GM18909 (cell line): ENCODE data around the gene FBXW8.
A peak's percentile ranks its signal among the peaks of the same experiment; 100 is the strongest.

ENCODE experiments used
- ATAC-seq: cut with Tn5 transposase; IDR thresholded peaks from one replicate; pipeline ENCODE4 v1.9.1; 2021; ENCODE audit warnings: mild to moderate bottlenecking; ENCODE audit not compliant: unreplicated experiment, poor library complexity

The FBXW8 gene, protein sequence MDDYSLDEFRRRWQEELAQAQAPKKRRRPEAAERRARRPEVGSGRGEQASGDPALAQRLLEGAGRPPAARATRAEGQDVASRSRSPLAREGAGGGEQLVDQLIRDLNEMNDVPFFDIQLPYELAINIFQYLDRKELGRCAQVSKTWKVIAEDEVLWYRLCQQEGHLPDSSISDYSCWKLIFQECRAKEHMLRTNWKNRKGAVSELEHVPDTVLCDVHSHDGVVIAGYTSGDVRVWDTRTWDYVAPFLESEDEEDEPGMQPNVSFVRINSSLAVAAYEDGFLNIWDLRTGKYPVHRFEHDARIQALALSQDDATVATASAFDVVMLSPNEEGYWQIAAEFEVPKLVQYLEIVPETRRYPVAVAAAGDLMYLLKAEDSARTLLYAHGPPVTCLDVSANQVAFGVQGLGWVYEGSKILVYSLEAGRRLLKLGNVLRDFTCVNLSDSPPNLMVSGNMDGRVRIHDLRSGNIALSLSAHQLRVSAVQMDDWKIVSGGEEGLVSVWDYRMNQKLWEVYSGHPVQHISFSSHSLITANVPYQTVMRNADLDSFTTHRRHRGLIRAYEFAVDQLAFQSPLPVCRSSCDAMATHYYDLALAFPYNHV

DNA sequence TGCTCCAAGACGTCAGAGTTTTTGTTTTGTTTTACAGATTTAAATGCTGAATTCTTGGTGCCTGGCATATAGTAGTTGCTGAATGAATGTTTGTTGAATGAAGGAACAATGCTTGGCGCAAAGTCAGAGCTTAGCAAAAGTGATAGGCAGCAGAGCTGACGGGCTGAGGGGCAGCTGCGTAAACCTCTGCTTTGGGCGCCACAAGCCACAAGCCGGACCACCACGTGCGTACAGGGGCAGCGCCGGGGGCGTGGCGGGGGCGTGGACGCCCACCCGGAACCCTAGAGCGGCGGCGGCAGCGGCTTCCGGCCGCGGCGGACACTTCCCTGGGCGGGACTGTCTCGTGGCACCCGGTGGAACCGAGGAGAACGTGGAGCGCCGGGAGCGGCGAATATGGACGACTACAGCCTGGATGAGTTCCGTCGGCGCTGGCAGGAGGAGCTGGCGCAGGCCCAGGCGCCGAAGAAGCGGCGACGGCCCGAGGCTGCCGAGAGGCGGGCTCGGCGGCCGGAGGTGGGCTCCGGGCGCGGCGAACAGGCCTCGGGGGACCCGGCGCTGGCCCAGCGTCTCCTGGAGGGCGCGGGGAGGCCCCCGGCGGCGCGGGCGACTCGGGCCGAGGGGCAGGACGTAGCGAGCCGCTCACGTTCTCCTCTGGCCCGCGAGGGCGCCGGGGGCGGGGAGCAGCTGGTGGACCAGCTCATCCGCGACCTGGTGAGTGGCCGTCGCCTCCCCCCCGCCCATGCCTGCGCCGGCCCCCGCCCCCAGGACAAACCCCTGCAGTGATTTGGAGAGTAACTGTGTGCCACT lies at the start of gene FBXW8:
TSS of gene FBXW8 (plus strand) at position 306 of the 807 bp plus-strand sequence. CDS start at position 394, 88 bp downstream.
- peak; percentile 92 for ATAC-seq

DNA sequence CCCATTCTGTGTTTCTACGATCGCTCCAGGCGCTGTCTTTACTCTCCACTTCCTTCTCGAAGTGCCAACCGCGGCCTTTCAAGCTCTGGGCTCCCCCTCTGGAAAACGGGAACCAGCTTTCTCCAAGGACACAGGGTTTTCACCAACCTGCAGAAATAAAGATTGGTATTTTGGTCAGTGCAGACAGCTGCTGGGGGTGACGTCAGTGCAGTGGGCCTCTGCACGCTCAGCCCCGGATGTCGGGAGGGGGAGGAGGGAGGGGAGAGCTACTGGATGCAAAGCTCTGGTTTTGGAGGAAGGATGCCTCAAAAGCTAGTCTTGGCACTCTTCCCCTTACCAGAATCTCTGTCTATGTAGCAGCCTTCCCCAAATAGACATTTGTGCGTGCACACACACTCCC lies 49.4 kb upstream of the FBXW8 start:
- peak; percentile 82 for ATAC-seq

DNA sequence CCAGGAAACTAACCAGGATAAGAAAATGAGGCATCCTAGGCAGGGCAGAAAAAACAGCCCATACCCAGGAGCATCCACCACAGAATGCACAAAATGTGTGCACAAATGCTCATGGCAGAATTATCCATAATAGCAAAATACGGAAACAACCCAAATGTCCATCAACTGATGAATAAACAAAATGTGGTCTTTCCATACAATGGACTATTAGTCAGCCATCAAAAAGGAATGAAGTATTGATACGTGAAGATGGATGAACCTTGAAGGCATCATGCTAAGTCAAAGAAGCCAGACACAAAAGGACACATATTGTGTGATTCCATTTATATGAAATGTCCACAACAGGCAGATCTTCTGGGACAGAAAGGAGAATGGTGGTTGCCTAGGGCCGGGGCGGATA lies 48.6 kb upstream of the FBXW8 start:
- no peak for ATAC-seq

DNA sequence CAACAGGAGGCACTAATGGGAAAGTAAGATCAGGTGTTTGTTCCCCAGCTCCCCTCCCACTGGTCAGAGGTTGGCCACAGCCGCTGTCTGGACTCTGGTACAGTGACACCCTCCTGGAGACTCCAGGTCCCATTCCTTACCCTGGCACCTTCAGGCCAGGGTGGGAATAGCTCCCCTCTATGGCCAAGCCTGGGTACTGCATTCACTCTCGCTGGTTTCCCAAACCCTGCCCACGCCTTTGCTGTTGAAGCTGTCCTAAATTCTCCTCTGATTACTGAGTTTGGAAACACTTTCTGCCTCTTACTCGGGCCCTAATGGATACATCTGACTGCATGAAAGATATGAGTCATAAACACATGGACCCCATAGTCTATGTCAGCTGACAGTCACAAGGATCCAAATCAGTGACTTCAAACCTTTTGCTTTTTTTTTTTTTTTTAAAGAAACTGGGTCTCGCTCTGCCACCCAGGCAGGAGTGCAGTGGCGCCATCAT lies 47.4 kb upstream of the FBXW8 start:
- no peak for ATAC-seq

DNA sequence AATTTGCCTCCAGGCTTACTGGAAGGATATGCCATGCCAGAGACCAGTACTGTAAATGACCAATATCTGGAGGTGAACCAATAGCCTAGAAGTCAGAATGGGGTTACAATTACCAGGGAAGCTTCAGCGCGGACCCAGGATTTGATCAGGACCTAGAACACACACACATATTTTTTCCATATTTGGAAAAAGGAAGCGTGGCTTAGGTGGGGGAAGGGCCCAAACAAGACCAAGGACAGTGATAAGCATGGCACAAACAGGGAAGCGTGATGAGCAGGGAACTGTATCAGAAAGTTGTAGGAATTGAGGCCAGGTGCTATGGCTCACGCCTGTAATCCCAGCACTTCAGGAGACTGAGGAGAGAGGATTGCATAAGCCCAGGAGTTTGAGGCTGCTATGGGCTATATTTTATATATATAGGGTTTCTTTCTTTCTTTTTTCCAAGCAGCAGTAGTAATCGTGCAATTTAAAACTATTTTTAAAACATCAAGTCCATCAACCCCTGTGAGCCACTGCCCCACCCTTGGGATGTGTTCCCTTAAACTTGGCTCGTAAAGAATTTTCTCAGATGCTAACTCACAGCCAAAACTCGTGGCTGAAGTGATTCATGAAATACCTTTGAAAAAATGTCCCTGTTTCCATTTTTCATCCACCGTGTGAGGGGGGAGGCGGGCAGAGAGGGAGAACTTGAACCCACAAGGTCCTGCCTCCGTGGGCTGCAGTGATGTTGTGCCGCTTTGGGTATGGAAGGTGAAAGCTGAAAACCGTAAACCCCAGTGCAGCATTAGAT lies 46.2 kb upstream of the FBXW8 start:
- ATAC-seq, result no peak

- ATAC-seq, result no peak
These were observed 43.2 kb upstream of the FBXW8 start for GRCh38 chr12:116867523-116867922.

DNA sequence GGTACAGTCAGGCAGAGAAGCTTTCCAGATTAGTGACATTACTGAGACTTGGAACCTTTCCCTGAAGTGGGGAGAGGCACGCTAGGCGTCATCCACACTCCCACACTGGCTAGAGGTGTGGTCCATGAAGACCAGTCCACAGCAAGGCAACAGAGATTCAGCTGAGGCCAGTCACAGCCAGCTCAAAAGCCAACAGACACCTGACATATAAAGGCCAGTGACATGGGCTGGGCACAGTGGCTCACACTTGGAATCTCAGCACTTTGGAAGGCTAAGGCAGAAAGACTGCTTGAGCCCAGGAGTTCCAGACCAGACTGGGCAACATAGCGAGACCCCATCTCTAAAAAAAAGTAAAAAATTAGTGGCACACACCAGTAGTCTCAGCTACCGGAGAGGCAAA lies 40.4 kb upstream of the FBXW8 start:
- no peak for ATAC-seq

GRCh38 chr12:116874324-116874995 lies 36.3 kb upstream of the FBXW8 start:
- ATAC-seq, result no peak

- no peak for ATAC-seq
These were observed 34.4 kb upstream of the FBXW8 start for GRCh38 chr12:116876151-116876869.

GRCh38 chr12:116878567-116879508 lies 31.9 kb upstream of the FBXW8 start:
- ATAC-seq, result no peak

- no peak for ATAC-seq
These were observed 31.1 kb upstream of the FBXW8 start for GRCh38 chr12:116879509-116880212.

DNA sequence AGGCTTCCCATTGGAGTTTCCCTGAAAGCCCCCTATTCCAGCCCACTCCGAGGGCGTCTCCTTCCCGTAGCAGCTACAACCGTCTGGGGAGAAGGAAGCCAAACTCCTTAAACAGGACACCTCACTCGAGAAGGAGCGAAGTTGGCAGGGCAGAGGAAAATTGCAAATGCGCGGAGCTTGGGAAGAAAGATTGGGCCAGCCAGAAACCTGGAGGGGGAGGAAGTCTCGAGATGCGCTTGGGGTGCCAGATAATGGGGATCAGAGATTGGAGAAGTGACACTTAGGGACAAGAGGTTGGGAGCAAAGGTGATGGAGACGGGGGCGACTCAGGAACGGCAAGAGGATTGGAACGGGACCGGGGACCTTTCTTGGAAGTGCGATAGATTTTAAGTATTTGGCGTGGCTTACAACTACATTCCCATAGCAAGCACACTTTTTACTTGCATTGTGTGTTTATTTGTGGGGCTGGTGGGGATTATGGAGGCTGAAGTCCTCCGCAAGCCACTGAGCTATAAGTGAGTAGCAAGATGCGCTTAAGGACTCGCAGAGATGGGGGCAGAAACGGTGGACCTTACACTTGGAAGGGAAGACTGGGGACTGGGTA lies 30.4 kb upstream of the FBXW8 start:
- ATAC-seq, result no peak

- peak; percentile 72 for ATAC-seq
These were observed 29.9 kb upstream of the FBXW8 start for GRCh38 chr12:116880817-116881324.

DNA sequence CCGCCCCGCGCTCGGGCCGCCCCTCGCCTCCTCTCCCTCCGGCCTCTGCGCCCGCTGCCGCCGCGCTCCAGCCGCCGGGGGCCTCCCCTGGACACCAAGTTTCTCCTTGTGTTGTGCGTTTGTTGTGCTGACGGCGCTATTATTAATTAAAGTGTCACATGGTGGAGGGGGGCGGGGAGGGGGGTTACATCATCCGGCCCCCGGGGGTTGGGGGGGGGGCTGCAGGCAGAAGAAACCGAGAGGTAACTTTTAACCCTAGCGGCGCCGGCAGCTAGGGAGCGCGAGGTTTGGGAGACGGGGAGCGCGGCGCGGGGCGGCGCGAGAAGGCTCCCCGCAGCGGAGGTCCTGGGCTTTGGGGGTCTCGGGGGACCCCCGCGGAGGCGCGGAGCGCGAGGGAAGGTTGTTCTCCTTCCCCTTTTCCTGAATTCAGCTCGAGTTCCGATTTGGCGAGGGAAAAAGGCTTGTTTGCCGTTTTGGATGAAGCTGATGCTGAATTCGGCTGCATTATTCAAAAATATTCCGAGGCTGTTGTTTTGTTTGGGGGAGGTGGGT lies 29.3 kb upstream of the FBXW8 start, which contains the start of gene HRK:
TSS of gene HRK (minus strand) at position 117 of the 552 bp plus-strand sequence. CDS start 134 bp downstream, outside the sequence.
- peak; percentile 20 for ATAC-seq

- ATAC-seq, result no peak
These were observed 28.8 kb upstream of the FBXW8 start for GRCh38 chr12:116881877-116882507.

GRCh38 chr12:116882742-116883141 lies 28.0 kb upstream of the FBXW8 start:
- ATAC-seq, result no peak
